KMS-11 (cell line): ENCODE data around the gene PTPRJ.

Experiments
- H2AFZ ChIP-seq: fragments of 200-600 bp; sonication (generic); 2 replicates; pipeline ENCODE4 v1.6.1; 2016; ENCODE audit warnings: antibody characterized with exemption, mixed run types, low read depth
- H3K27ac ChIP-seq: fragments of 200-600 bp; sonication (generic); 2 replicates; pipeline ENCODE4 v1.6.1; 2016; ENCODE audit warnings: mild to moderate bottlenecking, mixed run types
- H3K27me3 ChIP-seq: fragments of 200-600 bp; sonication (generic); 2 replicates; pipeline ENCODE4 v1.6.1; 2017; ENCODE audit warnings: mild to moderate bottlenecking, low read depth, mixed run types, moderate library complexity; ENCODE audit not compliant: insufficient read depth
- H3K36me3 ChIP-seq: fragments of 200-600 bp; sonication (generic); 2 replicates; pipeline ENCODE4 v1.6.1; 2017; ENCODE audit warnings: mild to moderate bottlenecking, mixed run types; ENCODE audit not compliant: insufficient read depth
- H3K4me1 ChIP-seq: fragments of 200-600 bp; sonication (generic); 2 replicates; pipeline ENCODE4 v1.6.1; 2016; ENCODE audit warnings: mild to moderate bottlenecking, low read depth, mixed run types; ENCODE audit not compliant: poor library complexity, severe bottlenecking
- H3K4me2 ChIP-seq: fragments of 200-600 bp; sonication (generic); 2 replicates; pipeline ENCODE4 v1.7.0; 2016; ENCODE audit warnings: mild to moderate bottlenecking, mixed run types
- H3K4me3 ChIP-seq: fragments of 200-600 bp; sonication (generic); IDR thresholded peaks from 2 replicates; pipeline ENCODE4 v1.6.1; 2017; ENCODE audit warnings: low read depth, low read length, mixed read lengths; ENCODE audit not compliant: insufficient read depth
- H3K79me2 ChIP-seq: fragments of 200-600 bp; sonication (generic); 2 replicates; pipeline ENCODE4 v1.6.1; 2016; ENCODE audit warnings: low read depth, mixed run types; ENCODE audit not compliant: insufficient read depth
- H3K9ac ChIP-seq: fragments of 200-600 bp; sonication (generic); 2 replicates; pipeline ENCODE4 v1.6.1; 2016; ENCODE audit warnings: mild to moderate bottlenecking, mixed run types
- H4K20me1 ChIP-seq: fragments of 200-600 bp; sonication (generic); 2 replicates; pipeline ENCODE4 v1.6.1; 2016; ENCODE audit warnings: mild to moderate bottlenecking, mixed run types; ENCODE audit not compliant: insufficient read depth
- TF ChIP-seq, protein P1 (sequence below): fragments of 200-600 bp; sonication (generic); conservative IDR thresholded peaks from 2 replicates; pipeline ENCODE4 v1.6.1; 2017; ENCODE audit warnings: low read depth, mild to moderate bottlenecking, antibody characterized with exemption, low read length, moderate library complexity, mixed read lengths

The PTPRJ gene

DNA sequence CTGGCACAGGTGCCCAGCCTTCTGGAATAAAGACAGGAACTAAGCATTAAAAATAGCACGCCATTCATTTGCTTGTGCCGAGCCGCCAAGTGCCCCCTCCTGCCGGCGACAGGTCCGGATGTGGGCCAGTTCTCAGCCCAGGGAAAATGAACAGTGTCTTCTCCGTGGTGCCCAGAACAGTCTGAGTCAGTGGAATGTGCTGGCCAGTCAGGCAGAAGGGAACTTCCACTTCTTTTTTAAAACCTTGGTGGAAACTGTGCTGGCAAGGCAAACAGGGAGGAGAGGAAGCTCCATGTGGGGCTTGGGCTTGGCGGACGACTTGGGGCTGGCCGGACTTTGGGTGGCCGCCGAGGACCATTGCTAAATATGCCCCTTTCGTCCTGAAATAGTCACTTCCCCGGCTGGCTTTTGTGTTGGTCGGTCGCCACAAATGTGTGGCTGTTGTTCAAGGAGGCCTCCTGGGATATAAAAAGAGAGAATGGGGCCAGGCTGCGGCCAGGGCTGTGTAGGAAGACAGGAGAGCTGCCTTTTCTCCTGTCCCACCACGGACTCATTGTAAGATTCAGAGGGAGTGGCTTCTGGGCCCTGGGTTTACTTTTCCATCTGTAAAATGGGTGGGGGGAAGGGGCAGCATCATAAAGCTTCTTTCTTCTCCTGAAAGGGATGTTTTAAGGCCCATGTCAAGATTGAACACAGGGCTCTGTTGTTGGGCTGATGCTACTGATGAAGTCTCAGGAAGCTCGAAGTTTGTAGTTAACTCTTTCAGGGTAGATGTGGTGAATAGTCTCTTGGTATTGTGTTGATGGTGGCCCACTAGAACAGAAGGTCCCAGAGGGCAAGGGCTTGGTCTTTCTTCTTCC lies 101.0 kb downstream of the PTPRJ start:
- H4K20me1 ChIP-seq: no peaks in the 10 kb centered on the region
- H3K27ac ChIP-seq: no peak overlapping the region
- no peaks in the 10 kb centered on the region for H3K27me3 ChIP-seq
- no peak overlapping the region for H3K9ac ChIP-seq
- no peak overlapping the region for H2AFZ ChIP-seq
- H3K36me3 ChIP-seq: no peaks in the 10 kb centered on the region
- H3K4me3 ChIP-seq: no peak overlapping the region
- H3K4me1 ChIP-seq: peaks cover 5% of the 10 kb centered on the region
- TF ChIP-seq, protein P1, sequence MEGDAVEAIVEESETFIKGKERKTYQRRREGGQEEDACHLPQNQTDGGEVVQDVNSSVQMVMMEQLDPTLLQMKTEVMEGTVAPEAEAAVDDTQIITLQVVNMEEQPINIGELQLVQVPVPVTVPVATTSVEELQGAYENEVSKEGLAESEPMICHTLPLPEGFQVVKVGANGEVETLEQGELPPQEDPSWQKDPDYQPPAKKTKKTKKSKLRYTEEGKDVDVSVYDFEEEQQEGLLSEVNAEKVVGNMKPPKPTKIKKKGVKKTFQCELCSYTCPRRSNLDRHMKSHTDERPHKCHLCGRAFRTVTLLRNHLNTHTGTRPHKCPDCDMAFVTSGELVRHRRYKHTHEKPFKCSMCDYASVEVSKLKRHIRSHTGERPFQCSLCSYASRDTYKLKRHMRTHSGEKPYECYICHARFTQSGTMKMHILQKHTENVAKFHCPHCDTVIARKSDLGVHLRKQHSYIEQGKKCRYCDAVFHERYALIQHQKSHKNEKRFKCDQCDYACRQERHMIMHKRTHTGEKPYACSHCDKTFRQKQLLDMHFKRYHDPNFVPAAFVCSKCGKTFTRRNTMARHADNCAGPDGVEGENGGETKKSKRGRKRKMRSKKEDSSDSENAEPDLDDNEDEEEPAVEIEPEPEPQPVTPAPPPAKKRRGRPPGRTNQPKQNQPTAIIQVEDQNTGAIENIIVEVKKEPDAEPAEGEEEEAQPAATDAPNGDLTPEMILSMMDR: no peak
- no peaks in the 10 kb centered on the region for H3K79me2 ChIP-seq
- no peak overlapping the region for H3K4me2 ChIP-seq

DNA sequence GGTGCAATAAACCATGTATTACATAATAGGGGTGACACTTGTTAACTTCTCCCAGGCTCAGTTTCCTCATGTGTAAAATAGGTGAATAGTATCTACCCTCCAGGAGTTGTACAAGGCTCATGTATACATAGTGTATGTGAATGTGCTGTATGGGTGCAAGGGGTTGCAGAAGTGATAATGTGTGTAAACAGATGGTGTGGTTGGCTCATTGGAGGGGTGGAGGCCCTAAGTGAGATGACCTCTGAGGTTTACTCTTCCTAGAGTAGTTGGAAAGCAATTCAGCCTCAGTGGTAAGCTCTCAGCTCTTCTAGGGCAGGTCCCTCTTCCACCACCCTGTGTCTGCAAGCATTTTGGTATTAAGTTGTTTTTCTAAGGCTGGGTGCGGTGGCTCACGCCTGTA lies 102.4 kb downstream of the PTPRJ start:
- TF ChIP-seq, protein P1: no peak
- Histone ChIP-seq H3K9ac (no peak overlapping the region), H3K79me2 (no peaks in the 10 kb centered on the region), H3K4me2 (no peak overlapping the region), H3K4me1 (peaks cover 5% of the 10 kb centered on the region), H3K4me3 (no peak overlapping the region), H2AFZ (no peak overlapping the region), H3K27me3 (no peaks in the 10 kb centered on the region), H4K20me1 (no peaks in the 10 kb centered on the region), H3K27ac (no peak overlapping the region), H3K36me3 (no peaks in the 10 kb centered on the region)

DNA sequence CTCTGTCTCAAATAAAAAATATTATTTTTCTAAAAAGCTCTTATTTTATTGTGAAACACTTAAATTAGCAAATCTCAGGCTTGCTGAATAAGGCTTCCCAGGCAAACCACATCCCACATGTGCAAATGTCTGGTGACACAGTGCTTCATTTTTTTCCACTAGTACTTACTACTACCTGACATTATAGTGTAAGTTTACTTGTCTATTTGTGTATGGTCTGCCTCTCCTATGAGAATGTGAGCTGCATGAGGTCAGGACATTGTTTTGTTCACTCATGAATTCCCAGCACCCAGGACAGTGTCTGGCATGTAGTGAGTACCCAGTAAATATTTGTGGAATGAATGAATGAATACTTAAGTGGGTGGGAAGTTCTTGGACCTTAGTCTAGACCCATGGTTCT lies 103.1 kb downstream of the PTPRJ start:
- H3K4me2 ChIP-seq: no peak overlapping the region
- no peaks in the 10 kb centered on the region for H4K20me1 ChIP-seq
- no peak overlapping the region for H3K9ac ChIP-seq
- H3K36me3 ChIP-seq: no peaks in the 10 kb centered on the region
- no peak overlapping the region for H3K4me3 ChIP-seq
- H2AFZ ChIP-seq: no peak overlapping the region
- TF ChIP-seq, protein P1: no peak
- no peaks in the 10 kb centered on the region for H3K27me3 ChIP-seq
- H3K27ac ChIP-seq: no peak overlapping the region
- no peaks in the 10 kb centered on the region for H3K79me2 ChIP-seq
- peaks cover 5% of the 10 kb centered on the region for H3K4me1 ChIP-seq

DNA sequence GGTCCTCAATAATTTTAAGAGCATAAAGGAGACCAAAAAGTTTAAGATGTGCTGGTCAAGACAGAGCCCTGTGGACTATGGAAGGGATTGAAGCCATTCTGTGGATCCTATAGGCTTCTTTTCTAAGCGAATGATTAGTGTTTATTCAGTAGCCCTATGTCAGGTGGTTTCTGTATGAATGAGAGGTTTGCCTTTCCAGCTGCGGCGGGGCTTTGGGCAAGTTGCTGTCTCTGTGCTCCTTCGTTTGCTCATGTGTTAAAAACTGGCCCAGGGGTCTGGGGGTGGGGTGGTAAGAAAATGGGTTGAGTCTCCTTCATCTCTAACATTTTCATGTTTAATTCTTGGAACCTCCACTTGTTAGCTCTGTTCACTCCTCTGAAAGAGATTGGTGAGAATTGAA lies 105.3 kb downstream of the PTPRJ start:
- no peaks in the 10 kb centered on the region for H3K27me3 ChIP-seq
- H2AFZ ChIP-seq: no peak overlapping the region
- H3K4me1 ChIP-seq: peaks cover 5% of the 10 kb centered on the region
- TF ChIP-seq, protein P1: no peak
- no peaks in the 10 kb centered on the region for H3K36me3 ChIP-seq
- no peak overlapping the region for H3K9ac ChIP-seq
- no peak overlapping the region for H3K4me2 ChIP-seq
- H4K20me1 ChIP-seq: no peaks in the 10 kb centered on the region
- no peak overlapping the region for H3K4me3 ChIP-seq
- no peak overlapping the region for H3K27ac ChIP-seq
- H3K79me2 ChIP-seq: no peaks in the 10 kb centered on the region
